Measurements from ENCODE around the gene SYPL1. TPM values are rescaled to one million over a fixed set of nuclear protein-coding genes. Genes with fewer than 3 reads are reported as not detected.

SYPL1 gene
- total RNA-seq, 1 experiment from 2014 or later = 98.3 TPM

DNA sequence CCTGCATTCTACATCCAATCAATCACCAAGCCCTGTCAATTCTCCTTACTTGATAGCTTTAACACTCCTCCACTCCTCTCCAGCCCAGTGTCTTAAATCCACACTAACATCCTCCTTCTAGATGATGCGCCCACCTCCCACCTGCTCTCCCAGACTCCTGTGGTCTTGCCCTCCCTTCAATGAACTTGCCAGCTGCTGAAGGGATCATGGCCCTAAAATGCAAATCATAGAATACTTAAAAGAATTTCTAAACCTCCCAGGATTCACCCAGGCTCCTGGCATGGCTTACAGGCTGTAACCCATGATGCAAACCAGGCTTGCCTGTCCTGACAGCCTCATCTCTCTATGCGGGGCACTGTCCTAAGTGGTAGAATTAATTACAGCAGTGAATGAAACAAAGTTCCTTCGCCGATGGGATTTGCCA, 43.6 kb downstream of the SYPL1 start:
- ChIA-PET POLR2A (interaction anchor here (0.7 kb wide), 1 partner anchor 15 kb away, joined by 6 read pairs; no protein-coding TSS in a partner anchor), CTCF (no interaction called here)
- Histone ChIP-seq H3K9me3 (ENCODE audit: control insufficient read depth, insufficient read depth, low read depth, low read length) (no peaks in the 10 kb centered on the region), H3K4me1 (ENCODE audit: control insufficient read depth, insufficient read depth, low read length) (peaks cover 48% of the 10 kb centered on the region), H3K27ac (ENCODE audit: low read length) (peak overlapping the region; percentile 11), H3K36me3 (ENCODE audit: control insufficient read depth, insufficient read depth, low read length) (no peaks in the 10 kb centered on the region), H3K27me3 (ENCODE audit: control insufficient read depth, insufficient read depth, low read length) (no peaks in the 10 kb centered on the region), H3K4me3 (ENCODE audit: low read depth in 2 of 2, low read length in 2 of 2) (no peak overlapping the region)
- intact Hi-C loops (cut with micrococcal nuclease; ENCODE audit: unreplicated experiment) (no loop called here), in situ Hi-C loops (cut with HindIII; ENCODE audit: low pct_unique_long_range_greater_than_20kb, low sequenced_read_pairs) (loop anchor here (25.0 kb wide), 1 partner anchor 94 kb away; no protein-coding TSS in a partner anchor)
- no peak for ATAC-seq
- TF ChIP-seq, protein P1, sequence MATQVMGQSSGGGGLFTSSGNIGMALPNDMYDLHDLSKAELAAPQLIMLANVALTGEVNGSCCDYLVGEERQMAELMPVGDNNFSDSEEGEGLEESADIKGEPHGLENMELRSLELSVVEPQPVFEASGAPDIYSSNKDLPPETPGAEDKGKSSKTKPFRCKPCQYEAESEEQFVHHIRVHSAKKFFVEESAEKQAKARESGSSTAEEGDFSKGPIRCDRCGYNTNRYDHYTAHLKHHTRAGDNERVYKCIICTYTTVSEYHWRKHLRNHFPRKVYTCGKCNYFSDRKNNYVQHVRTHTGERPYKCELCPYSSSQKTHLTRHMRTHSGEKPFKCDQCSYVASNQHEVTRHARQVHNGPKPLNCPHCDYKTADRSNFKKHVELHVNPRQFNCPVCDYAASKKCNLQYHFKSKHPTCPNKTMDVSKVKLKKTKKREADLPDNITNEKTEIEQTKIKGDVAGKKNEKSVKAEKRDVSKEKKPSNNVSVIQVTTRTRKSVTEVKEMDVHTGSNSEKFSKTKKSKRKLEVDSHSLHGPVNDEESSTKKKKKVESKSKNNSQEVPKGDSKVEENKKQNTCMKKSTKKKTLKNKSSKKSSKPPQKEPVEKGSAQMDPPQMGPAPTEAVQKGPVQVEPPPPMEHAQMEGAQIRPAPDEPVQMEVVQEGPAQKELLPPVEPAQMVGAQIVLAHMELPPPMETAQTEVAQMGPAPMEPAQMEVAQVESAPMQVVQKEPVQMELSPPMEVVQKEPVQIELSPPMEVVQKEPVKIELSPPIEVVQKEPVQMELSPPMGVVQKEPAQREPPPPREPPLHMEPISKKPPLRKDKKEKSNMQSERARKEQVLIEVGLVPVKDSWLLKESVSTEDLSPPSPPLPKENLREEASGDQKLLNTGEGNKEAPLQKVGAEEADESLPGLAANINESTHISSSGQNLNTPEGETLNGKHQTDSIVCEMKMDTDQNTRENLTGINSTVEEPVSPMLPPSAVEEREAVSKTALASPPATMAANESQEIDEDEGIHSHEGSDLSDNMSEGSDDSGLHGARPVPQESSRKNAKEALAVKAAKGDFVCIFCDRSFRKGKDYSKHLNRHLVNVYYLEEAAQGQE (IDR thresholded peaks at IDR 0.05; ENCODE audit: insufficient read depth in 1 of 2, low read depth in 2 of 2, low read length in 1 of 2) = no peak
- TF ChIP-seq SIN3A (IDR thresholded peaks at IDR 0.05; ENCODE audit: borderline replicate concordance, insufficient read depth, low read depth, low read length) (no peak), CTCF (IDR thresholded peaks at IDR 0.05) (no peak), TCF7L2 (IDR thresholded peaks at IDR 0.05; ENCODE audit: low read depth, low read length) (no peak), POLR2AphosphoS5 (IDR thresholded peaks at IDR 0.05; ENCODE audit: low read depth, low read length) (no peak)
- no peak for DNase-seq (ENCODE audit: low read depth, low spot score)
- BruUV-seq (replicated peaks) = no TSS peak

- in situ Hi-C loops (cut with HindIII; ENCODE audit: low pct_unique_long_range_greater_than_20kb, low sequenced_read_pairs) (loop anchor here (25.0 kb wide), 1 partner anchor 95 kb away; no protein-coding TSS in a partner anchor), intact Hi-C loops (cut with micrococcal nuclease; ENCODE audit: unreplicated experiment) (no loop called here)
These were observed 44.4 kb downstream of the SYPL1 start for GRCh38 chr7:106067678-106068077.

More at GRCh38 chr7:106067678-106068077, 44.4 kb downstream of the SYPL1 start:
- TF ChIP-seq POLR2AphosphoS5 (IDR thresholded peaks at IDR 0.05; ENCODE audit: low read depth, low read length) (no peak), SIN3A (IDR thresholded peaks at IDR 0.05; ENCODE audit: borderline replicate concordance, insufficient read depth, low read depth, low read length) (no peak), CTCF (IDR thresholded peaks at IDR 0.05) (no peak), TCF7L2 (IDR thresholded peaks at IDR 0.05; ENCODE audit: low read depth, low read length) (no peak)
- TF ChIP-seq, protein P1 (IDR thresholded peaks at IDR 0.05; ENCODE audit: insufficient read depth in 1 of 2, low read depth in 2 of 2, low read length in 1 of 2) = no peak
- ATAC-seq (no peak), DNase-seq (ENCODE audit: low read depth, low spot score) (no peak)
- Histone ChIP-seq H3K4me3 (ENCODE audit: low read depth in 2 of 2, low read length in 2 of 2) (no peak overlapping the region), H3K27me3 (ENCODE audit: control insufficient read depth, insufficient read depth, low read length) (no peaks in the 10 kb centered on the region), H3K27ac (ENCODE audit: low read length) (peak overlapping the region; percentile 90), H3K9me3 (ENCODE audit: control insufficient read depth, insufficient read depth, low read depth, low read length) (no peaks in the 10 kb centered on the region), H3K36me3 (ENCODE audit: control insufficient read depth, insufficient read depth, low read length) (no peaks in the 10 kb centered on the region), H3K4me1 (ENCODE audit: control insufficient read depth, insufficient read depth, low read length) (peaks cover 50% of the 10 kb centered on the region)
- ChIA-PET POLR2A (no interaction called here), CTCF (no interaction called here)
- no TSS peak for BruUV-seq (replicated peaks)

Measured in Panc1 (cell line).